ENCODE measurements around the gene TMEM270.
A peak's percentile ranks its signal among the peaks of the same experiment; 100 is the strongest.
"Not testable (repeated sequence)": the region's sequence is repeated elsewhere in the genome, so short reads cannot be mapped to it uniquely, and the experiment has no call there.

The TMEM270 gene

DNA sequence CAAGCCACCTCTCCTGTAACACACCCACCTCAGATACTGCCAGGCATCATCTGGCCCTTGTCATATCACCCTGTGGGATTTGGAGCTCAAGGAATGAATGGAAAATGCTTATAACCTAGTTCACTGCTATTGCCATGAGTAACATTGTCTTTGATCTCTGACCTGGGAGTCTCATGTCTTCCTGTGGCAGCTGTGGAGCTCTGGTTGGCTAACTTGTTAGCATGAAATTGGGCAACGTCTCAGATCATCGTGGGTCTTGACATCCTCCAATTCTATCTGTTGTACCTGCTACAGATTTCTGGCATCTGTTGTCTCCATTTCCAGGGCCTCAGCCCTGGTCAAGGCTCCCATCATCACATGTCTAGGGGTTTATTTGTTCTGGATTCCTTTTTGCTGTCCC, 2.2 kb upstream of the TMEM270 start:
- DNase-seq (ENCODE audit: low spot score): no peak

DNA sequence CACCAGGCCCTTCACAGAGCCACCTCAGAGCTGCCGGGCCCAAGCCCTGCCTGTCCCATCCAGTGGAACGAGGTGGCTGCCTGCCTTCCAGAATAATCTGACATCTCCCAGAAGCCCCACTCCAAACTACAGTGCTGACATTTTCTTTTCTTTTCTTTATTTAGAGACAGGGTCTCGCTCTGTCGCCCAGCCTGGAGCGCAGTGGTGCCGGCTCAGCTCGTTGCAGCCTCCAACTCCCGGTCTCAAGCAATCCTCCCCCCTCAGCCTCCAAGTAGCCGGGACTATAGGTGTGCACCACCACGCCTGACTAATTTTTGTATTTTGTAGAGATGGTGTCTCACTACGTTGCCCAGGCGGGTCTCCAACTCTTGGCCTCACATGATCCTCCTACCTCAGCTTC, 346 bp downstream of the TMEM270 start:
- DNase-seq (ENCODE audit: low spot score): no peak

DNA sequence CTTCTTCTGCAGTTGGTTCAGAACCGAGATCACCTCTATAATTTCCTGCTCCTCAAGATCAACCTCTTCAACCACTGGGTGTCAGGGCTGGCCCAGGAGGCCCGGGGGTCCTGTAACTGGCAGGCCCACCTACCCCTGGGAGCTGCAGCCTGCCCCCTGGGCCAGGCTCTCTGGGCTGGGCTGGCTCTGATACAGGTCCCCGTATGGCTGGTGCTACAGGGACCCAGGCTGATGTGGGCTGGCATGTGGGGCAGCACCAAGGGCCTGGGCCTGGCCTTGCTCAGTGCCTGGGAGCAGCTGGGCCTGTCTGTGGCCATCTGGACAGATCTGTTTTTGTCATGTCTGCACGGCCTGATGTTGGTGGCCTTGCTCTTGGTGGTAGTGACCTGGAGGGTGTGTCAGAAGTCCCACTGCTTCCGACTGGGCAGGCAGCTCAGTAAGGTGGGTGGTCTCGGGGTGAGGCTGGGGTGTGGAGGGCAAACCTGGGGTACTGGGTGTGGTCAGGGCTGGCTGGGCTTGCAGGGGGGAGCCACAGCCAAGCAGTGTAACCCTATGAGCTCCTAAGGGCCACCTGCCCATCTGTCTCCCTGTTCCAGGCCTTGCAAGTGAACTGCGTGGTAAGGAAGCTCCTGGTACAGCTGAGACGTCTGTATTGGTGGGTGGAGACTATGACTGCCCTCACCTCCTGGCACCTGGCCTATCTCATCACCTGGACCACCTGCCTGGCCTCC, 4.2 kb downstream of the TMEM270 start:
- peak; percentile 26 for DNase-seq (ENCODE audit: low spot score)

DNA sequence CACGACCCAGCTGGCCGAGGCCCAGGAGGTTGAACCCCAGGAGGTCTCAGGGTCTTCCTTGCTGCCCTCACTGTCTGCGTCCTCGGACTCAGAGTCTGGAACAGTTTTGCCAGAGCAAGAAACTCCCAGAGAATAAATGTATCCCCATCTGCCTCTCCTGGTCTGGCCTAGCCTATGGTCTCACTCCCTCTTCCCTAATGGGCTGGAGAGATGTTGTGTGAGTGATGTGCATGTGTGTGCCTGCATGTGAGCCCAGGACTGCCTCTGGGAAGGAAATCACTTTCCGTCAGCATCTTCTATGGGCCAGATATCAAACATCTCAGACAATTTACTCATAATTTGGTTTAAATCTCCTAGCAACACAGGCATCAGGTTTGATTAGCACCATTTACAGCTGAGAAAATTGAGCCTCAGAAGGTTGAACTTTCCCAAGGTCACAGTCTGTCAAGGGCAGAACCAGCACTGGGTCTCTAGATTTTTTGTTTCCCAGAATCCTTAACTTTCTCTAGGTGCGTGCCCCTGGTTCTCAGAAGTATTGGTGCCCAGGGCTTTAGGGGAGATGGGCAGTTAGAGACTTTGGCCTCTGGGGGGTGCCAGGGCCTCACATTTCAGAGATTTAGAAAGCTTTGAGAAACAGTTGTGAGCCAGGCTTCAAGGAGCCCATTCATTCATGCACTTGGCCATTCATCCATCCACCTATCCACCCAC, 4.9 kb downstream of the TMEM270 start:
- peak; percentile 76 for DNase-seq (ENCODE audit: low spot score)

DNA sequence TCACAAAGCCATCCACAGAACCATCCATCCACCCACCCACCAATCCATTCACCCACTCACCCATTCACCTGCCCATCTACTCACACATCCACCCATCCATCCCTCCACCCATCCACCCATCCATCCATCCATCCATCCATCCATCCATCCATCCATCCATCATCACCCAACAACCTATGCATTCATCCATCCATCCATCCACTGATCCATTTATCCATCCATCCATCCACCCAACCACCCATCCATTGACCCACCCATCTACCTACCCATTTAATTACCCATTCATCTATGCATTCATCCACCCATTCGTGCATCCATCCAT, 5.4 kb downstream of the TMEM270 start:
- DNase-seq (ENCODE audit: low spot score): no peak

DNA sequence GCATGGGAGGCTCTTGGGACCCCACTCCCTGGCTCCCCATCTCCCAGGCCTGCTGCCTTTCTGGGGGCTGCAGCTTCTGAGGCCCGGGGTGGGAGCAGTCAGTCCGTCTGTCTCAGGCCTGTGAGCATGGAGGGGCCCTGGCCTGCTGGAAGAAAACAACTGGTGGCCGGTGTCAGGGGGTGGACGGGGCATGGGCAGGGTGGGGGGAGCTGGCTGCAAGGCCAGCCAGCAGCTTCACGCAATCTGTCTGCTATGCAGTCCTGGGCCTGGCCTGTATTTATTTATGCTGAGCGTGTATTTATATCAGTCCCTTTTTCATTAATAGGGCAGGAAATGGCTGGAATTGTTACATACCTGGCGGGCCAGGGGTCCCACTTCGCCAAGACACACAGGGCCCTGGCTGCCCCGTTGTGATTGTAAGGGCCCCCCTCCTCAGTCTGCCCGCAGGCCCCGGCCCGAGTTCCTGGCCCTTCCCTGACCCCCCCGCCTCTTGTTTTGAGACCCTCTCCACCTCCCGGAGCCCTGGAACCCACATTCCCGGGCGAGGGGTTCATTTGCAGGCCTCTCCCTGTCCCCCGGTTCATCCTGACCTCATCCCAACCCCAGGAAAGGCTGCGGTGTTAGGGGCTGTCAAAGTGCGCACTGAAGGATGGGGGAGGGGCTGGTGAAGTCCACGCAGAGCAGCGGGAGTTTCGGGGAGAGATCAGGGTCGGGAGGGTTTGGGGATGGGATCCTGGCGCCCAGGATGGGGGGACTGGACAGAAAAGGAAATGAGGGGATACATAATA, 8.2 kb downstream of the TMEM270 start:
- no peak for DNase-seq (ENCODE audit: low spot score)

DNA sequence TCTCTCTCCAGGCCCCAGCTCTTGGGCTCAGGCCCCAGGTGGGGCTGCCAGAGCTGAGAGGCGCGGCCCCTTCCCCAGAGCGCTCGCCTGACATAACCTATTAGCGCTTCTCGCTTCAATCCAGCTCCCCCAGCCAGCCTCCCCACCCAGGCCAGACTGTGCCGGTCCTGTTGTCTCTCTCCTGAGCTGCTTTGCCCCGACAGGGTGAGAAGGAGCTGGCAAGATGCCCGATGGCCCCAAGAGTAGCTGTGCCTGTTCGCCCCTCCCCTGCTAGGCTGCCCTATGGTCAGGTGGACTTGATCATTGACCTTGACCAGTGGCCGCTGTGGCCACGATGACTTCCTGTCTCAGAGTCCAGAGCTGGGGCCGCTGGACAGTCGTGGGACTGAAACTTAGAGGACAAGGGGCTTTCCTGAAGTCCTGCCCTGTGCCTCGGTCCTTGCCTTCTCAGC, 9.1 kb downstream of the TMEM270 start:
- no peak for DNase-seq (ENCODE audit: low spot score)

DNA sequence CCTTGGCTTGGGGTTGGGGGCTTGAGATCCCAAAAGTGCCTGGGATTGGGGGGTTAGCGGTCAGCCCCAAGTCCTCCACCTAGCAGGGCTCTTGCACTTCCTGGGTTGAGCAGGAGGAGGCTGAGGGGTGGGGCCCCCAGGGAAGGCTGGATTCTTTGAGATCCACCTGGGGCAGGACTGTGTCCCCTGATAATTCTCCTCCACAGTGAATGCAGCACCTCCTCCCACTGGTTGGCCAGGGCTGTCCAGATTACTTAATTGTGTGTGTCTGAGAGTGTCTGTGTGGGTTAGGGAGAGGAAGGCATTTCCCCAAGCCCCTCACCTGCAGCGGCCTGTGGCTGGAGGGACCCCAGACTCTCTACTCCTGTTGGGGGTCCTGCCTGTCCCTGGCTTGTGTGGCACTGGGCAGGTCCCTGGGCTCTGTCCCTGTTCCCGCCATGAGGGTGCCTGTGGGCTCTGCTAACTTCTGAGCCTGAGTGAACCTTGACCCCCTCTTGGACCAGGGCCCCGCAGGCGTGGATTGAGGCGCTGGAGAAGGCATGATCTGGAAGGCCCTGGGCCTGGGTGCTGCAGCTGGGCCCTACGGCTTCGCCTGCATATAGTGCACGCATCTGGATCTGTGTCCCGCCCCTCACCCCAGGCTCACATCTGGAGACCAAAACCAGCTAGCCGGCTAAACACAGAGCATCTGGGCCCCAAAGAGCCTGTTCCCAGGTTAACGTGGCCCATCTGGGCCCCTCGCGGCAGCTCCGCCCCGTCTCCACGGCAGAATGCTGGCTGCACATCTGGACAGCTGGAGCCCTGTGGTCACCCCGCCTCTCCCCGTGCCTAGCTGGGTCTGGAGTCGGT, 10.4 kb downstream of the TMEM270 start:
- no peak for DNase-seq (ENCODE audit: low spot score)

DNA sequence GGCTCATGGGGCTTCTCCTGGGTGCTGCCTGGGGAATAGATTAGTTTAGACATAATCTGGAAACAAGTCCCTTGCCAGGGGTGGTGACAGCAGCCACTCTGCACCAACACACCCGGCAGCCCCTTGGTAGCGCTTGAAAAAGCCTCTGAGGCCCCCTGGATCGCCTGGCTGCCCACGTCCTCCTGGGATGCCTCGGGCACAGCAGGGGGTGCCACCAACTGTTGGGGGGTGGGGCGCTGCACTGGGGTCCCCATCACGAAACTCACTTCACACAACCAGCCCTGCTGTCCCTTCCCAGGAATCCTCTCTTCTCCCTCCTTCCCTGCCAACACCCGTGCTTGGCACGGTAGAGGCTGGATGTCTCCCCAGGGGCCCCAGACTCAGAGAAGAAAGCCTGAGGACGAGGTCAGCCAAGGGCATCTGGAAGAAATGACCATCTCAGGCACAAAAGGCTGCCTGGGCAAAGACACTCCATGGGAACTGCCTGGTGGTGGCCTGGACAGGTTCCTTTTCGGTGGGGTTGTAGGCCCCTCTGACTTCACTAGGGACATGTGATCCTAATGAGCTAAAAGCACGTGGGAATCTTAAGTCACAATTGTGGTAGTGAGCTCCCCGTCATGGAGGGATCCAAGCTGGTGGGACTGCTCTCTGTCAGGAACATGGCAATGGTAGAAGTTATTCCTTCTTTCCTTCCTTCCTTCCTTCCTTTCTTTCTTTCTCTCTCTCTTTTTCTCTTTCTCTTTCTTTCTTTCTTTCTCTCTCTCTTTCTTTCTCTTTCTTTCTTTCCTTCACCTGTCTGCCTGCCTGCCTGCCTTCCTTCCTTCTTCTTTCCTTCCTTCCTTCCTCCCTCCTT, 11.3 kb downstream of the TMEM270 start:
- no peak for DNase-seq (ENCODE audit: low spot score)

DNA sequence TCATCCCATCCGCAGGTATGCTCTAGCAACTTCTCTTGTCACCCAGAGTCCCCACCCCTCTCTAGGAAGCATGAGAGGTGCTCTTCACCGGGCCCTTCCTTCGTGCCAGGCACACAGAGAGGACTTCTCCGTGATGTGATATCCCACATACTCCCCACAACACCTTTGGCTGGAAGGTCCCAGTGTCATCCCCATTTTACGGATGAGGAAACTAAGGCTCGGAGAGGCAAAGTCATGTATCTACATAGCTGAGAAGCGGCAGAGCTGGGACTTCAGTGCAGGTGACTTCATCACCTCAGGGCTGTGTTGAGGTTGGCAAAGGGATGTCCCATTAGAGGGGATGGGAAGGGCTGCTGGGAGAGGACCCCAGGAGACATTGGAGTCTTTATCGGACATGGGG, 15.4 kb downstream of the TMEM270 start:
- no peak for DNase-seq (ENCODE audit: low spot score)

DNA sequence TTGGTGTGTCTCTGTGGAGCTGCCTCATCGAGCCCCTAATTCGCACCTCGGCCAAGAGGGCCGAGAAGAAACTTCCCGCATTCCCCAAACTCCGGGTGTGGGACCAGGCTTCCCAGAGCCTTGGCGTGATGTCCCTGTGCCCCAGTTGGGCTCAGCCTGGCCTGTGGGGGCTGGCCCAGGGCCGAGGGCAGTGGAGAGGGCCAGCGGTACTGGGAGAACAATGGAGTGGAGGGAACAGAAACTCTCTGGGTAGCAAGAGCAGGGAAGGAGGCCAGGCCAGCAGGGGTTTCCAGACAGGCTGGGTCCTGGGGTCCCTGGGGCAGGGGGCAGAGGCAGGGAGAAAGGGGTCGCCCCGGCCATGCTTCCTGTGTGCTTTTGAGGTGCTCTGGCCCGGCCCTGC, 16.0 kb downstream of the TMEM270 start:
- DNase-seq (ENCODE audit: low spot score): no peak

DNA sequence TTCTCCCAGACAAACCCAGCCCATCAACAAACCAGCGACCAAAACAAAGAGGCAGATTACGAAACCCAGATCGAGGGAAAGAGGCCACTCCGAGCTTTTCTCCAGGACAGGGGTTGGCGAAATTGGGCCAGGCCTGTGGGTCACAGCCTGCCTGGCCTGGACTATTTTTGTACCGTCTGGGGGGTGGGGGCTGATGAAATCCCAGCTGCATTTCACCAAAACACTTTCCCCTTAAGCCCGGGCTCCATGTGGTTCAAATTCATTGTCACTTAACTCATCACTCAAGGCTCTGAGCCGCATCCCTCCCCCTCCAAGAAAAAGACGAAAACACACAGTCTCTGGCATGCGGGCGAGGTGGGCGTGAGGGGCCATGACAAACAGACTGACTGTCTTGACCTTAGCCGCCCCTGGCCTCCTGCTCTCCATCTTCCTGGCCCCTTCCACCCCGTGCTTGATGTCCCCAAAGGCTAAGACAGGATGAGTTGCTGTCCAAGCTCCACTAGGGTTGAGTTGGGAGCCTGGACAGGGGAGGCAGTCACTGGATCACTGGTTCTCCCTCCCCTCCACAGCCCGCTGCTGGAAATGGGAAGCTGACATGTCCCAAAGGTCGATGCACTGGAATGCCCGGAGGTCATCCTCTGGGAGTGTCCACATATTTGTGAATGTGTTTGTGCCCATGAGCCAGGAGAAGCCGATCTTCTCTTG, 19.2 kb downstream of the TMEM270 start:
- no peak for DNase-seq (ENCODE audit: low spot score)

DNA sequence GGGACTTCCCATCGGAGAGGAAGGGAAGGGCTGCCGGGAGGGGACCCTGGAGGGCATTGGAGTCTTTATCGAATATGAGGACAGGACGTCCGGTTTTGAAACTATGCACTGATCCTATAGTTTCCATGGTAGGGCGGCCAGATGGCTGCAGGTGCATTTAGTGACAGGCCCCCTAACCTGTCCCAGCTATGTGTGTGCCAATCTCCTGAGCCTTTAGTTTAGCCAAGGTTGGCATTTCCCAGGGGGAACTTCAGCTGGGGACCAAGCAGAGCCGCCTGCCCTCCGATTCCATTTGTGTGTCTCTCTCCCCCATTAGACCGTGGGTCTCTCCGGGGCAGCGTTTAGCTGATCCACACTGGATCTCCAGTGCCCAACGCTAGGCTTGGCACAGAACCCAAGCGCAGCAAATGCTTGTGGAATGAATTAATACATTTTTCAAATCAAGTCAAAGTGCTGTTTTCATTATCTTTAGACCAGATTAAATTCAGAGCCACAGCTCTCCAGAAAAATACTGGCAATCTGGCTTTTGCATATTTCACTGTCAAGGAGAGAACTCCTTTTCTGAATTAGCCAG, 19.9 kb downstream of the TMEM270 start:
- DNase-seq (ENCODE audit: low spot score): no peak

DNA sequence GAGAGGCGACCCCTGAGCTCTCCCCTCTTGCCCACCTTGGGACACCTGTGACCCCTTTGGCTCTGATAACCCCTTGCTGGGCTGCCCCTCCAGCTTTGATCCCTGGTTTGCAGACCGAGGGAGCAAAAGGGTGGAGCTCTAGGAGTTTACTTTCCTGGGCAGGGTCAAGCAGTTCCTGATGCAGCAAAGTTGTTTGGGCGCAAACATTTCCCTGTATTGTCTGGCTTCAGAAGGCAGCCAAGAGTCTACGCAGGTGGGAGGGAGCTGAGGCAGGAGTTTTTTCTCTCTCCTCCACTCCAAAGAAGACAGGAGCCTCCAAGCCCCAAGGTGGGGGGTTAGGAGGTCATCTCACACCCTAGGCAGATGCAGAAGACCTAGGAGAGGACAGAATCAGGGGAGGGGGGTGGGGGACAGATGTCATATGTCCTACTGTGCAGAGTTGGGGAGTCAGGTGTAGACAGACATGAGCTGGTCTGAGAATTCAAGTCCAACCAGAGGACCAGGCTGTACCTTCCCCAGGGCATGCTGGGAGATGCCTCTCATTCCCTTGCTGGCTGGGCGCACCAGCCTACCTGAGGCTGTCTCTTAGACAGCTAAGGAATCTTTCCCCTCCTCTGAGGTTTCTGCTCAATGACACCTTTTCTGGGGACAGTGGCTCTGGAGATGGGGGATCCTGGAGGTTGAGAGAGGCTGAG, 20.5 kb downstream of the TMEM270 start:
- no peak for DNase-seq (ENCODE audit: low spot score)

DNA sequence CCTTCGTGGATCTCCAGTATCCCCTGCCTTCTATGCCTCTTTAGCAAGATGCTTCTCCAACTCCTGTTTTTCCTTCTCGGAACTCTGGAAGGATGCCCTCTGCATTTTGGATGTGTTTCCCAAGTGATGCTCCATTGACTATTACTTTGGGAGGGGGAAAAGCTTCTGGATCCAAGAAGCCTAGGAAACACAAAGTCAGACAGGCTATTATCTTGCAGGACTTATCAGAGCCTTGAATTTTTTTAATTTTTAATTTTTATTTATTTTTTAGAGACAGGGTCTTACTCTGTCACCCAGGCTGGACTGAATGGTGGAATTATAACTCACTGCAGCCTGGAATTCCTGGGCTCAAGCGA, 21.1 kb downstream of the TMEM270 start:
- DNase-seq (ENCODE audit: low spot score): no peak

DNA sequence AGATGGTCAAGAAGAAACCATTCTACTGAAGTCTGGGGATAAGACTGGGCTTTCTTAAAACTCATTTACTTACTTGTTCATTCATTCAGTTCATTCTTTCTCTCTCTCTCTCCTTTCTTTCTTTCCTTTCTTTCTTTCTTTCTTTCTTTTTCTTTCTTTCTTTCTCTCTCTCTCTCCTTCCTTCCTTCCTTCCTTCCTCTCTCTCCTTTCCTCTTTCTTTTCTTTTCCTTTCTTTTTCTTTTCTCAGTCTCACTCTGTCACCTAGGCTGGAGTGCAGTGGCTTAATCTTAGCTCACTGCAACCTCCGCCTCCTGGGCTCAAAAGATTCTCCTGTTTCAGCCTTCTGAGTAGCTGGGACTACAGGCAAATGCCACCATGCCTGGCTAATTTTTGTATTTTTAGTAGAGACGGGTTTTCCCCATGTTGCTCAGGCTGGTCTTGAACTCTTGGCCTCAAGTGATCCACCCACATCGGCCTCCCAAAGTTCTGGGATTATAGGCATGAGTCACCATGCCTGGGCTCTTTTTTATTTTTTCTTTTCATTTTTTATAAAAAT, 24.0 kb downstream of the TMEM270 start:
- not testable (repeated sequence) for DNase-seq (ENCODE audit: low spot score)

DNA sequence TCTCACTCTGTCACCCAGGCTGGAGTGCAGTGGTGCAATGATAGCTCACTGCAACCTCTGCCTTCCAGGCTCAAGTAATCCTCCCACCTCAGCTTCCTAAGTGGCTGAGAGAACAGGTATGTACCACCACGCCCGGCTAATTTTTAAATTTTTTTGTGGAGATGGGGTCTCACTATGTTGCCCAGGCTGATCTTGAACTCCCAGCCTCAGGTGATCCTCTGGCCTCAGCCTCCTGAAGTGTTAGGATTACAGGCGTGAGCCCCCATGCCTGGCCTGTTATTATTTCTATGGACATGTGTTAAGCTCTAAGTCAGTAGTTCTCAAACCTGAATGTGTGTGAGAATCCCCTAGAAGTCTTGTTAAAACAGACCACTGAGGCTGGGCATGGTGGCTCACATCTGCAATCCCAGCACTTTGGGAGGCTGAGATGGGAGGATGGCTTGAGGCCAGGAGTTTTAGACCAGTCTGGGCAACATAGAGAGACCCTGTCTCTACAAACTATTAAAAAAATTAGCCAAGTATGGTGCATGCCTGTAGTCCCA, 24.5 kb downstream of the TMEM270 start:
- DNase-seq (ENCODE audit: low spot score): no peak

DNA sequence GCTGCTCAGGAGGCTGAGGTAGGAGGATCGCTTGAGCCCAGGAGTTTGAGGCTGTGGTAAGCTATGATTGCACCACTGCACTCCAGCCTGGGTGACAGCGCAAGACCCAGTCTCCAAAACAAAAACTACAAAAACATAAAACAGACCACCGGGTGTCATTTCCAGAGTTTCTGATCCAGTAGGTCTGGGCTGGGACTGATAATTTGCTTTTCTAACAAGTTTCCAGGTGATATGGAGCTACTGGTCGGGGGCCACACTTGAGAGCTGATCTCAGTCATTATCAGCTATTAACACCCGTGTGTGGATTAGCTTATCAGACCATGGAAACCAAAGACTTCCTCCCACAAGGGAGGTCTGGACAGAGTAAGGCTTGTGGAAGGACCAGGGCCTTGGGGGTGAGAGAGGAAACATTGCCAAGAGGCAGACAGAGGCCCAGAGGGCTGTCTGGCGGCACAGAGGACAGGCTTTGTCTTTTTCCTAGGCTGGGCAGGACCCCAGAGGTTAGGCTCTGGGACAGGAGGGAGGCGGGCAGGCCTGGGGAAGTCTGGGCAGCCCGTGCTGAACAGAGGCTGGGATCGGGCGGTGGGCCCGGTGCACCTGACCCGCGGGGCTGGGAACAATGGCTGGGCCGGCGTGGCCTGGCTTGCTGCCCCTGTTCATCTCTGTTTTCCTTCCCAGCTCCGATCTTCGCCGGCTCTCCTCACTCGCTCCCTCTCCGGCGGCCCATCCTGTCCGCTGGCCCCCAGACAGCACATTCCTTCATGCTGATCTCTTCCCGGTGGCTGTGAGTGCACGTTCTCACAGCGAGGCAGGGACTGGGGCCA, 25.2 kb downstream of the TMEM270 start:
- no peak for DNase-seq (ENCODE audit: low spot score)

Measured in D341Med (cell line).